SHP77 treated with DMSO at 0.1 percent for 48 hours (cell line): Measurements from ENCODE around the gene P2RX2.

Experiments
- DNase-seq: peaks from one replicate; lab custom pipeline; 2025; lab: John Stamatoyannopoulos, UW

Gene P2RX2

DNA sequence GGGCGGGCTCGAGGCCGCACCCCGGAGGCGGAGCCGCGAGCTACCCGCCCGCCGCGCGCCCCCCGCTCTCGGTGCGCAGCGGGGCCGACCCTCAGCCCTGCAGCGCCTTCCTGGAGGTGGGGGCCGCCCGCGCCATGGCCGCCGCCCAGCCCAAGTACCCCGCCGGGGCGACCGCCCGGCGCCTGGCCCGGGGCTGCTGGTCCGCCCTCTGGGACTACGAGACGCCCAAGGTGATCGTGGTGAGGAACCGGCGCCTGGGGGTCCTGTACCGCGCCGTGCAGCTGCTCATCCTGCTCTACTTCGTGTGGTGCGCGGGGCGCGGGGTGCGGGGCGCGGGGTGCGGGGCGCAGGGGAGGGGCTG, at the start of gene P2RX2:
Gene P2RX2, plus strand, starts transcription at position 94 of the 361 bp plus-strand sequence. Its CDS starts 41 bp downstream, at position 135.
- no peak for DNase-seq

DNA sequence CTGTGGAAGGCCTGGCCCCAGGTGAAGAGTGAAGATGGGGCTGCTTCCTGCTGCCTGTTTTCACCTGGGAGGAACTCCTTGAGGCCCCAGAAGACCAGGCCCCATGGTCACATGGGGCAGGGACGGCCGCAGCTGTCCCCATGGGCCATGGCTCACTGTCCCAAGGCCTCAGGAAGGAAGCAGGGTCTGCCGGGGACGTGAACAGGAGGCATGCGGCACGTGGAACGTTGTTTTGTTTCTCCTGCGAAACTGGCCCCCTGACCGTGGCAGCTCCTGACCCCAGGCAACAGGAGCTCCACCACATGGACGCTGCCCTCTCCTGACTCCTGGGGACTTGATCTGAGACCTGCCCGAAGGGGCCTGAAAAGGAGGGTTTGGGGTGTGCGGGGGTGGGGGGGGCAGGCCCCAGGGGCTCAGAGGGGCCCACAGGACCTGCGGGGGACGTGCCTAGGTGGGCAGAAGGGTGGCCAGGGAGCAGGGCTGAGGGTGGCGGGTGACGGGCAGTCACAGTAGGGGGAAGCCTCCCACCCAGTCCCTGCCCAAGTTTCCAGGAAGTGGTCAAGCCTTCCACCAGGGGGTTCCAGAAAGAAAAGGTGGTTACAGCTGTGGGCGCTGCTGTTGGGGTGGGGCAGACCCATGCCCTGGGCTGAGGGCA, 49.6 kb upstream of the P2RX2 start:
- no peak for DNase-seq

DNA sequence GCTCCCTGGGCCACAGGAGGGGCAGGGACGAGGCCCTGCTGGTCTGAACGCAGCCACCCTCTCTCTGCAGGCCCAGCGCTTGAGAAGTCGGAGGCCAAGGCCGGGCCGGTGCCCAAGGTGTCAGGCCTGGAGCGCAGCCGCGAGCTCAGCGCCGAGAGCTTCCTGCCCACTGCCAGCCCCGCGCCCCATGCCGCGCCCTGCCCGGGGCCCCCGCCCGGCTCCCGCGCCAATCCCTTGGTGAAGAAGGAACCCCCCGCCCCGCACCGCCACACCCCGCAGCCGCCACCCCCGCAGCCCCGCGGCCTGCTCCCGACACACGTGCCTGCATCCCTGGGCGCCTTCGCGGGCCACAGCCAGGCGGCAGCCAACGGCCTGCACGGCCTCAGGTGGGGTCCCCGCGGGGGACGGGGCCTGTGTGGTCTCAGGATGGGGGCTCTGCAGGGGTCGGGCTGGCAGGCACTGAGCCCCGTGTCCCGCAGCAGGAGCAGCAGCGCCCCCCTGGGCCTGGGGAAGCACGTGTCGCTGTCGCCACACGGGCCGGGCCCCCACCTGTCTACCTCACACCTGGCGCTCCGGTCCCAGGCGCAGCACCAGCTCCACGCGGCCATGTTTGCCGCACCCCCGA, 48.6 kb upstream of the P2RX2 start:
- DNase-seq: no peak

DNA sequence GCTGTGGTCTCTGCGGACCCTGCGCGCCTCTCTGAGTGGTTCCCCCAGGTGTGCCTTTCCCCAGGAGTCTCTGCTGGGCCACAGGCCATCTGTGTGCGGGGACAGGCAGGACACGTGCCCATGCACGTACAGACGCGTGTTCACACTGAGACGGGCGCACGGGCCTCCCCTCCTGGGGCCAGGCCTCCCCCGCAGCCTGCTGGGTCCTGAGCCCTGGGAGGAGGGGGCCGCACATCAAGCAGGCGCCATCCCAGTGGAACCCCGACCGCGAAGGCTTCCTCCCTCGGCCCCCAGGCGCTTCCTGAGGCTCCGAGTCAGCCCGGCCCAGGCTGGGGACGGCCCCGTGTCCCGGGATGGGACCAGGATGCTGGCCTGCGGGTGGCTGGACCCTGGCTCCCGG, 47.9 kb upstream of the P2RX2 start:
- no peak for DNase-seq

DNA sequence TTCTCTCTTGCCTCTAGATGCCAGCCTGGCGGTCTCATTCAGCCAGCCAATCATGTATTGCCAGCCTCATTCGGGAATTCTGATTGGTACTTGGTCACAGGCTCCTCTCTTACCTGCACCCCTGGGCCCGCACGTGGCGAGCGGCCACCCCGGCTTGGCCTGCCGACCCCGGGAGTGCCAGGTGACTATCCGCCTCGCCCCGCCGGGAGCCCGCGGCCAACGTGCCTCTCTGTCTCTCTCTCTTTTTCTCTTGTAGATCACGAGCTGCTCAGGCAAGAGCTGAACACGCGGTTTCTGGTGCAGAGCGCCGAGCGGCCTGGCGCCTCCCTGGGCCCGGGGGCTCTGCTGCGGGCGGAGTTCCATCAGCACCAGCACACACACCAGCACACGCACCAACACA, 47.5 kb upstream of the P2RX2 start:
- DNase-seq: no peak

DNA sequence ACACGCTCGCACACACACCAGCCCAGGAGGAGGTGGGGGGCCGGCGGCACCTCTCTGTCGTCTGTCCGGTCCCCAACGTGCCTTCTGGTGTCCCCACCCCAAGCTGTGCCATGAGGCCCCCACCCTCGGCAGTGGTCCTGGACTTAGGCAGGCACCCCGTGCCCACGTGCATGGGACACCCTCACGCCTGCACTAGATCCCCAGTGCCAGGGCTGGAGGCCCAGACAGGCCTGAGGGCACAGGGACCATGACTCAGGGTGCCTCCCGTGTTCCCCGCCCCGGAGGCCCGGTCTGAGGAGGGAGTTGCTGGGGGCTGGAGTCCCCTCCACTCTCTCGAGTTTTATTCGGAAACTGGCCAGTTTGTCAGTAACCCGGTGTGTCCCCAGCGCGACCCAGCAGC, 47.0 kb upstream of the P2RX2 start:
- DNase-seq: no peak

DNA sequence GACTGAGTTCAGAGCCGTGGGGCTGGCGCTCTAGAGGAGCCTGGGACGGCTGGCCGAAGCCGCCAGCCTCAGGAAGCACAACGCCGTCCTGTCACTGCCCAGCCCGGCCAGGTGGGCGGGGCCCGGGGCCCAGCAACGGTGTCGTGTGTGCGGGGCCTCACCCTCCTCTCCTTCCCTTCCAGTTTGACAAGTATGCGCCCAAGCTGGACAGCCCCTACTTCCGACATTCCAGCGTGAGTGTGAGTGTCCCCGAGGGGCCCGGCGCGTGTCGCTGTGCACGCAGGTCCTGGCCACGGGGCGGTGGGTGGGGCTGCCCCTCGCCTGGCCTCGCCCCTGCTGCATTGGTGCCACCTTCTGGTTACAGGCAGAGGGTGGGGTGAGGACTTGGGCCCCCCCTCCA, 46.5 kb upstream of the P2RX2 start:
- no peak for DNase-seq

DNA sequence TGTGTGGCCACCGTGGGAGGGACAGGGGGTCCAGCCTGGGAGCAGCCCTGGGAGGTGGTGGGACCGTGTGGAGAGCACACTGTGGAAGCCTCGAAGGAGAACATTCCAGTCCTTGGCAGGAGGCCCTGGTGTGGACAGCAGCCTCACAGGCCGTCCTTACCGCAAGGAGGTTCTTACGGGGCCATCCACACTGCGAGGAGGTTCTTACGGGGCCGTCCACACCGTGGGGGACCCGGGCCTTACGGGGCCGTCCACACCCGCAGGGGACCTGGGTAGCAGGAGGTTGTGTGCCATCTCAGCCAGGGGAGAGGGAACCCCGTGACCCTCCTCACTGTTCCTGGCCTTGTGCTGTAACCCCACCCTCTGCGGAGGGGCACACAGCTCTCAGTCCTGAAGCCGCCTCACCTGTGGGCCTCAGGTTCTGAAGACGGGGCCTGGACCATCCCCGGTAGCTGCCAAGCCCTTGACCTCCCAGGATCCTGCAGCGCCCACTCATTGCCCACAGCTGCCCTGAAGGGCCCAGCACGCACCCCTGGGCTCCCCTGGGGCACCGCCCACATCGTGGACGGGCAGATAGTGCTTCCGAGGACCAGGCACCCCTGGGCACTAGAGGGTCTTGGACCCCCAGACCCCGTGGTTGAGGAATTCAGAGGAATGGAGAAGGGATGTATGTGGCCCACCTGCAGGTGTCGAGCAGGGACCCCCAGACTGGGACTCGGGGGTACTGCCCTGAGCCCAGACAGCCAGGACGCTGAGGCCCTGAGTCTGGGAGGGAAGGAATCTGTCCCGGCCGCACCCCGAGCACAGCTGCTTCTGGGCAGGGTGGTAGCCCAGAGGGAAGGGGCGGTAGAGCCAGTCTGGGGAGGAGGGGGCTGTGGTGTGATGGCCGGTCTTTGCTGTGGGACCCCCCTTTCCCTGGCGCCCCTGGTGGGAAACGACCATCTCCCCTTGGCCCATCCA, 45.5 kb upstream of the P2RX2 start:
- DNase-seq: no peak

DNA sequence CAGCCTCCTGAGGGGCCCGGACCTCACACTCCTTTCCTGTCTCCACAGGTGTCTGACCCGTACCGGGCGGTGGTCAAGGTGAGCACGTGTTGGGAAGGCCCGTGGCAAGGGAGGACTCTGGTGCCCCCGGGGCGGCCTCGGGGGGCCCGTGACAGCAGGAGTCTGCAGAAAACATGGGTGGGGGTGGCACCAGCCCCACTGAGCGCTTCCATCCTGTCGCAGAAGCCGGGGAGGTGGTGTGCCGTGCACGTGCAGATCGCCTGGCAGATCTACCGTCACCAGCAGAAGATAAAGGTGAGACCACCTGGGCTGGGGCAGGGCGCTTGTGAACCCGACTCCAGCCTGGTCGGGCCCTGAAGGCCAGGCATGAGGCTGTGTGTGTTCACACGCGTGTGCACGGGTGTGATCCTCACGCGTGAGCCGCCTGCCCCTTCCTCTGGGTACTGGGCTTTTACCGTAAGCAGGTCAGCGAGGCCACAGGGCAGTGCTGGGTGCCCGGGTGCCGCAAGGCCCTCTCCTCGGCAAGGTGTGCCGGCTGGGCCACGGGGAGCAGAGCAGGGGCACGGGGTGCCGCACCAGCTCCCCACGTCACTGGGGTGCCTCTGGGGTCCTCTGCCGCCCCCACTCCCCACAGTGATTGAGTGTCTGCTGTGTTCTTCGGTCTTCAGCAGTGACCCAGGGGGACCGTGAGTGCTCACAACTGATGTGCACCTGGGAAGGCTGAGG, 44.1 kb upstream of the P2RX2 start:
- no peak for DNase-seq

DNA sequence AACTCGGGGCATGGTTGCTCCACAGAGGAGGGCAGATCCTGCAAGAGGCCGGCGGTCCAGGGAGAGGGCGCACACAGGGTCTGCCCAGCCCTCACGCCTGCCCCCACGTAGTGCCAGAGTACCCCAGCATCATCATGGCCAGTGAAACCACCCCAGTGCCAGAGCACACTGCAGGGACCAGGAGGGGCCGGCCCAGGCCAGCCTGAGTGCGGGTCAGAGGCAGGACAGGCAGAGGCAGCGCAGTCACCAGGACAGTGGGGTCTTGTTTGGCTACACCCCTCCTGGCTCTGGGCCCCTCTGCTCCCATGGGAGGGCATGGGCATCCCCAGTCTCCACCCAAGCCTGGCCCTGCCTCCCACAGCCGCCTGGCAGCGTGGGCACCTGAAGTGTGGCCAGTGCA, 42.9 kb upstream of the P2RX2 start:
- DNase-seq: no peak

DNA sequence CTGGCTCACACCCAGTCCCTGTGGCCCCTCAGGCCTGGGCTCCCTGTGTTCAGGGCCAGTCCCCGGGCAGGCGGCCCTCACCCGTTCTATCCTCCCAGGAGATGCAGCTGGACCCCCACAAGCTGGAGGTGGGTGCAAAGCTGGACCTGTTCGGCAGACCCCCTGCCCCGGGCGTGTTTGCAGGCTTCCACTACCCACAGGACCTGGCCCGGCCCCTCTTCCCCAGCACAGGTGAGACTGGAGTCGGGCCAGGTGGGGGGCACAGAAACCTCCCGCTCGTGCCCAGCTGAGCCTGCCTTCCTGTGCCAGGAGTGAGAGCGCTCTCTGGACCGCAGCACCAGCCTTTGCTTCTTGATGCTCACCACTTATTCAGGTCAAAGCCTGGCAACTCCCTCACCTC, 41.9 kb upstream of the P2RX2 start:
- no peak for DNase-seq

DNA sequence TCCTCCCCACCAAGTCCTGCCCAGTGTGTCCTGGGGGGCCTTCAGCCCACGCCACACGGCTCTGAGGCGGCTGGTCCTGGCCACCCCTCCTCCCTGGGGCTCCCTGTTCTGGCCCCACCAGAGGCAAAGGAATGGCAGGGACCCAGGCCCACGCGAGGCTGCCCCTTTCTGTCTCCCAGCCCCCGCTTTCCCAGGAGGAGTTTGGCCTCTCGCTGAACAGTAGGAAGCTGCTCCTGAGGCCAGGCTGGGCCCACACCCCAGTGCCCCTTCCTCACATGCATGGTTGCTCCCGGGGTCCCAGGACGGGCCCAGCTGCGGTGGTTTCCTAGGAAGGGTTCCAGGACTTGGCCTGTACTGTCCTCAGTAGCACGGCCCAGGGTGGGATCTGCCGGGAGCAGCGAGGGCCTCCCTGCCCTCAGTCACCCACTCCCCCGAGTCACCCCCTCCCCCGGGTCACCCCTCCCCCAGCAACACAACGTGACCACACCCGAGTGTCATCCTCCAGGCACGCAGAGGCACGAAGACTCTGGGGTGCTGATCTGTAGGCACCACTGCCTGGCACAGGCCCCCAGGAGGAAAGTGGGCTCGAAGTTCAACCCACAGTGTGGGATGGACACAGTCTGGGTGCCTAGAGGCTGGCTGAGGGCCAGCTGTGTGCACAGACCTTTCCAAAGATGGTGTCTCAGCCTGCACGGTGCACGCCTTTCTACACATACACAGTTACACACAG, 41.2 kb upstream of the P2RX2 start:
- DNase-seq: no peak

DNA sequence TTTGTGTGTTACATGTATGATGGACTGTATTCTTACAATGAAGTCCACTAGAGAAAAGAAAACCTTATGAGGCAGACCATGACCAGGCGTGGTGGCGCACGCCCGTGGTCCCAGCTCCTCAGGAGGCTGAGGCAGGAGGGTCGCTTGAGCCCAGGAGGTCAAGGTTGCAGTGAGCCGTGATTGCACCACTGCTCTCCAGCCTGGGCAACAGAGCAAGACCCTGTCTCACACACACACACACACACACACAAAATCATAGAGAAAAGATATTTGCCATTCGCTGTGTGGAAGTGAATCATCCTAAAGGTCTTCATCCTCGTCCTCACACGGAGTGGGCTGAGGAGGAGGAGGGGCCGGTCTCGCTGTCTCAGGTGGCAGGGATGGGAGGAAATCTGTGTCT, 40.5 kb upstream of the P2RX2 start:
- no peak for DNase-seq

DNA sequence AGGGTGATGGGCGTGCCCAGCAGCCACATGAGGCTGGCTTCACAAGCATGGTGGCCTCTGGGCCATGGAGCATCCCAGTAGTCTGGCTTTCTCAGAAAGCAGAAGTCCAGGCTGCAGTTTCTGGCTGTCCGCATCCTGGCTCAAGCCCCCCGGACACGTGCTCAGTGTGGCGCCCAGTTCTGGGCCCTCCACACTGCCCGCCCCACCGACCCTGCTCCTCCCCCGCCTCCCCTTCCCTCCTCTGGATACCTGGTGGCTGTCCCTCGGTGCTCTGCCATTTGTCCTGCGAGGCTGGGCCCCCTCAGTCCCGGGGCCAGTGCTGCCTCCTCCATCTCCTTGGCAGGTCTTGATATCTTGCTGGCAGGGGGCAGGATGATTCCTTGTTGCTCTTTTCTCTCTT, 39.8 kb upstream of the P2RX2 start:
- DNase-seq: no peak

DNA sequence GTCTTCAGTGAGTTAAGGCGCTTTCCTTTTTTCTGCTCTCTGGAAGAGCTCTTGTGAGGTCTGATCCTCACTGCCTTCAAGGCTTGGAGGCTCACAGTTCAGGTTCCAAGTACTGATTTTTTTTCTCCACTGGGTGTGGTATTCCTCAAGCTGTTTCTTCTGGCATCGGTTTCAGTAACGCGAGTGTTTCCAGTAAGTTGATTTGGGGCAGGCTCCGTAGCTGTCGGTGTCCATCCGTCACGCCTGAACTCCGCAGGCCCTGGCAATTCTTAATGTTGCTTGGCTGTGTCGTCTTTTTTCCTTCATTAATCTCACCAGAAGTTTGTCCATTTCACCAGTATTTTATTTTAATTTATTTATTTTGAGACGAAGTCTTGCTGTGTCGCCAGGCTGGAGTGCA, 38.8 kb upstream of the P2RX2 start:
- no peak for DNase-seq

DNA sequence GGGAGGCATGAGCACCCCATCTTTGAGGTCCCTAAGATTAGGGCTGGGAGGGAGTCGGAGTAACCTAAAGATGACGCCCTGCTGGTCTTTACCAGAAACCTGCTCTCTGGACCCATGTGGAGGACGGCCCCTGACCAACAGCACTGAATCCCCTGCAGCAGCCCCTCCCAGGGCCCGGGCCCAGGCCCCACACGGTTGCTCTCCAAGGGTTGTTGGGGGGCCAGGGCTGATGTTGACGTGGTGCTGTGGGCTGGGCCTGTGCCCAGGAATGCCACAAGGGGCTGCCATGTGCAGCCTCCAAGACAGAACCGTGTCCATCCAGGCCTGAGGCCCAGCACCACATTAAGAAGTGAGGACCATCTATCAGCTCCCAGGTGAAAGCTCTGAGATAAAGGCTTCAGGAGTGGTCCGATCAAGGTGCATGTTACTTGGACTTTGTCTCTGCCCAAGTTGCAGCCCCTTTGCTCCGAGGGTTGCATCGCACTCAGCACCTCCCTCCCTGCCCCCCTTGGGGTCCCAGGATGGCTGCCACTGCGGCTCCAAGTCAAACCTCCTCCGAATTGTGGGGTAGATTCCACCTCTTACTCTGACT, 37.8 kb upstream of the P2RX2 start:
- DNase-seq: no peak

DNA sequence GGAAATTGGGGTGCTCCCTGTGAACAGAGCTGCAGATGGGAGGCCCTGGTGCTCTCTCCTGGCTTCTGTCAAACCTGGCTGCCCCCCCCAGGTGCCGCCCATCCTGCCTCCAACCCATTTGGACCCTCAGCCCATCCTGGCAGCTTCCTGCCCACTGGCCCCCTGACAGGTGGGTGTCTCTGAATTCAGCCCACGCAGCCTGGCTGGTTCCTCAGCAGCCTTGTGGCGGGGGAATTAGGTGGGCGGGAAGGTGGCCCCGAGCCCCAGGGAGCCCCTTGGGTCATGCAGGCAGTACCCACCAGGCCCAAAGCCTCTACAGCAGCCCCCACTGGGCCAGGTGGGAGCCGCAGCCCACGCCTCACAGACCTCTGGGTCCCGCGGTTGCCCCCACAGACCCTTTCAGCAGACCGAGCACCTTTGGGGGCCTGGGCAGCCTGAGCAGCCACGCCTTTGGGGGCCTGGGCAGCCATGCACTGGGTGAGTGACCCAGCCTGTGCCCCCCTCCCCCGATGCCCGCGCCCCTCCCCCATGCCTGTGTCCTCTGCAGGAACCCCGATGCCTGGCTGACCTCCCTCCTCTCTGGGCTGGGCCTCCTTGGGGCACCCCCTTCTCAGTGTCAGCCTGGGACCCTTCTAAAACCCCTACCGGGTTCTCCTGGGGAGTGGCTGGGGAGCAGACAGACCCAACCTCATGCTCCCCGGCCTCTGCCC, 37.1 kb upstream of the P2RX2 start:
- no peak for DNase-seq

DNA sequence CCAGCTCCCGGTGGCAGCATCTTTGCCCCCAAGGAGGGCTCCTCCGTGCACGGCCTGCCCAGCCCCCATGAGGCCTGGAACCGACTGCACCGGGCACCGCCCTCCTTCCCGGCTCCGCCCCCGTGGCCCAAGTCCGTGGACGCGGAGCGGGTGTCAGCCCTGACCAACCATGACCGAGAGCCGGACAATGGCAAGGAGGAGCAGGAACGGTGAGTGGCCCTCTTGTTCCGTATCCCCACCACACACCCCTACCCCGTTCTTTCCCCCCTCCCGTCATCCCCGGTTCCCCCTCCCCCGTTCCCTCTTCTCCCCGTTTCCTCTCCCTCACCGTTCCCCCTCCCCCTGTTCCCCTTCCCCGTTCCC, 36.5 kb upstream of the P2RX2 start:
- DNase-seq: no peak

DNA sequence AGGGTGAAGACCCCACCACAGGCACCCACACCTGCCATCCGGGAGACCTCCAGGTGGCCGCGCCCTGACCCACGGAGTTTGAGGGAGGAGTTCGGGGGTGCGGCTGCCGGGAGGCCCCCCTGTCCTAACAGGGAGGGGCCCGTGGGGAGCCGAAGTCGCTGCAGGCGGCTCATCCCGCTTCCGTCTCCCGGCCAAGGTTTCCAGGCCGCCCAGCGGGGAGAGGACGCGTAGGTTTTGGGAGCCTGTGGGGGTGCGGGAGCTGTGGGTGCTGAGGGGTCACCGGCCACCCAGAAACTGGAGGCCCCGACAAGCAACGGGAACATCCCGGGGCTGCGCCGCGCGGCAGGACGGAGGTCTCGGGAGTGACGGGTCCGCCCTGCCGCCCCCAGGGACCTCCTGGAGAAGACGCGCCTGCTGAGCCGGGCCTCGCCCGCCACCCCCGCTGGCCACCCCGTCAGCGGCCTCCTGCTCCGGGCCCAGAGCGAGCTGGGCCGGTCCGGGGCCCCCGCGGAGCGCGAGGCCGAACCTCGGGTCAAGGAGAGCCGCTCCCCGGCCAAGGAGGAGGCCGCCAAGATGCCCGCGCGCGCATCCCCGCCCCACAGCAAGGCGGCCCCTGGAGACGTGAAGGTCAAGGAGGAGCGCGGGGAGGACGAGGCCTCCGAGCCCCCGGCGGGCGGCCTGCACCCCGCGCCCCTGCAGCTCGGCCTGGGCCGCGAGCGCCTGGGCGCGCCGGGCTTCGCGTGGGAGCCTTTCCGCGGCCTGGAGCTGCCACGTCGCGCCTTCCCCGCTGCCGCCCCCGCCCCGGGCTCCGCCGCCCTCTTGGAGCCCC, 35.8 kb upstream of the P2RX2 start:
- DNase-seq: no peak

DNA sequence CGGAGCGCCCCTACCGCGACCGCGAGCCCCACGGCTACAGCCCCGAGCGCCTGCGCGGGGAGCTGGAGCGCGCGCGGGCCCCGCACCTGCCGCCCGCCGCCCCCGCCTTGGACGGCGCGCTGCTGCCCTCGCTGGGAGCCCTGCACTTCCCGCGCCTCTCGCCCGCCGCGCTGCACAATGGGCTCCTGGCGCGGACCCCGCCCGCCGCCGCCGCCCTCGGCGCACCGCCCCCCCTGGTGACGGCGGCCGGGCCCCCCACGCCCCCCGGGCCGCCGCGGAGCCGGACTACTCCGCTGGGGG, 35.2 kb upstream of the P2RX2 start:
- no peak for DNase-seq
